NCI-H1436 treated with DMSO at 0.1 percent for 48 hours (cell line): ENCODE data around the gene ROGDI.

Source experiments
- DNase-seq: peaks from one replicate; lab custom pipeline; 2025; lab: John Stamatoyannopoulos, UW

ROGDI gene

GRCh38 chr16:4801962-4802658 lies at the start of gene ROGDI:
Gene ROGDI, minus strand, starts transcription at chr16:4802633. Its CDS starts 62 bp downstream, at chr16:4802571.
- peak; percentile 53 for DNase-seq

GRCh38 chr16:4850211-4850610 lies 47.8 kb upstream of the ROGDI start:
- no peak for DNase-seq

DNA sequence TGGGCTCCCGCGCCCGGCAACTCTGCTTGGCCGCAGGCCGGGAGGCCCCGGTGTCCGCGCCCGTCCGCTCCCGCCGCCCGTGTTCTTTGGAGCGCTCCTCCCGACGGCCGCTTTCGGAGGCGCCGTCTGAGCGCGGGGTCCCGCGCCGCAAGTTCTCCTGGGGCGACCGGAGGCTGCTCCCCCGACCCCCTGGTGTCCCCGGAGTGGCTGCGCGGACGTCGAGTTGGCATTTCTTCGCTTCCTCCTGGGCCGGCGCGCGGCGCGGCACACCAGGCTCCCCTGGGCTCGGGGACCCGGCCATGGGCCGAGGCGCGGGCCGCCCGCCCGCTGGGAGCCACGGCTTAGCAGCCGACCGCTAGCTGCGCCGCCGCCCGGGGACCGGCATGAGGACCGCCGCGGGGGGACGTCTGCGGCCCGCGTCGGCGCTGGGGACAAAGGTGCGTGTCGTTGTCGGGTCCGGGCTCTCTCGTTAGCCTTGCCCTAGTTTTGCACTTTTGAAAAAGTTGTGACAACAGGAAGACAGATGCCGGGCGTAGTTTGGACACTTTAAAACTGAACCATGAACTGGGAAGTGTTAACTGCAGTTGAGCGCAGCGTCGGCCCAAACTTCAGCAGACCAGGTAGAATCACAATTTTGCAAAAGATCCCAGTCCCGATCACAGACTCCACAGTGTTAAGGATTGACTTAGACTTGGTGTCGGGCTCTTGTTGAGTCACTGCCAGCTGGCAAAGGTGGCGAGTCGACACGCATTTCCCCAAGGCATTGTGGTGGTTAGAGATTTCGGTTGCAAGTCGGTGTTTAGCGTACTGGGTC lies 45.5 kb upstream of the ROGDI start:
- DNase-seq = no peak

- peak; percentile 78 for DNase-seq
Measured at GRCh38 chr16:4846901-4847773, 44.7 kb upstream of the ROGDI start, which contains the start of the genes GLYR1 and UBN1. Gene GLYR1, minus strand, starts transcription at chr16:4847288. Its CDS starts 23 bp downstream, at chr16:4847265. Gene UBN1, plus strand, starts transcription at chr16:4847481. Its CDS starts 5,437 bp downstream, at chr16:4852918.

GRCh38 chr16:4846503-4846900 lies 44.1 kb upstream of the ROGDI start:
- no peak for DNase-seq

DNA sequence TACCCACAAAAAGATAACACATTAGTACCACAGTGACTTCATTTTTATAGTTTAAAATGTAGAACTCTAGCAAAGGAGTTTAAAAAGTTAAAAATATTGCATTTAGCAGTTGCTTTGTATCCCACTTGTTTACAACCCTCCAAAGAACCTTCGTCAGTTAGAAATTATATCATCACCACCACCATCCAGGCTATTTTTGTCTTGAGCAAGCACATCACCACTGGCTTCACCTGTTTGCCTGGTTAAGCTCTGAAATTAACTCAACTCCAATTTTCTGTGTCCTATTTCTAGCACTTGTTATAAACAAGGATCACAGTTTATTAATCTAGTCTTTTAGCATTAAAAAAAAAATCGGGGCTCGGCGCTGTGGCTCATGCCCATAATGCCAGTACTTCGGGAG lies 38.6 kb upstream of the ROGDI start:
- DNase-seq = no peak

- DNase-seq = no peak
Measured at GRCh38 chr16:4839942-4840341, 37.5 kb upstream of the ROGDI start.

DNA sequence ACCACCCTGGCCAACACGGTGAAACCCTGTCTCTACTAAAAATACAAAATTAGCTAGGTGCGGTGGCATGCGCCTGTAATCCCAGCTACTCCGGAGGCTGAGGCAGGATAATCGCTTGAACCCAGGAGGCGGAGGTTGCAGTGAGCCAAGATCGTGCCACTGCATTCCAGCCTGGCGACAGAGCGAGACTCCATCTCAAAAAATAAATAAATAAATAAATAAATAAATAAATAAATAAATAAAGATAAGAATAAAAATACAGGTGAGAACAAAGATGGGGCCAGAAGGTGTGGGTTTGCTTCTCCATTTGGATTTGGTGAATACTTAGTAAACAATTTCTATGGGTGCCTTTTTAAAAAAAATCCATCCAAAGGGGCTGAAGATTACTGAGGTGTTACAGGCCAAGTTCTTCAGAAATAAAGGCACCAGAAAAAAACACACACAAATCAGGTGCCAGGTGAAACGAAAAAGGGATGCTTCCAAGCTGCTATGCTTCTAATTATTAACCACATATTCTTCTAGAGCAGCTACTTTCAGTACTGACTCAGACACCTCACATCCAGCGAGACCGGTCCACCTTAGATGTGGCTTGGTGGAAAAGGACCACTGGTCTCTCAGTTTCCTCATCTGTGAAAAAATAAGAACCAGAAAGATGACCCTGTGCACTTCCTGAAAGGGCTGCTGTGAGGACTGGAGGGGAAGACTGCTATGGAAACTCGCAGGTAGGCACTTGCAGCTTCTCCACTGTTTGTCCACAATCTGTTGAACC lies 35.5 kb upstream of the ROGDI start:
- DNase-seq = no peak

DNA sequence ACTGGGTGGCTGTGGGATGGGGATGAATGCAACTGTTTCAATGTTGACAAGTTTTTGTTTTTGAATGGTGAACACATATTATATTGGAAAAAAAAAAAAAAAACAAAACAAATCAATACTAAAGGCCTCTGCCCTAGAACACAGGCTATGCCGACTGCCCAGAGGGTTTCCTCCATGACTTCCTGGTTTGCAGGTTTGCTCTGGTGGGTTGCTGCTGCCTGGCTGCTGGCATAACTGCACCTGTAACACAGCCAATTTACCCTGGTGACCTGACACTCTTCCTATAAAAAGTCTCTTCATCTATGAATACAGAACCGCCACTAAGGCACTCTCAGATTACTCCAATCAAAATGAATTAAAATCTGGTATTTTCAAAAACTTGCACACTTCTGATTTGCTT lies 34.3 kb upstream of the ROGDI start:
- DNase-seq = no peak

GRCh38 chr16:4833584-4833983 lies 31.2 kb upstream of the ROGDI start:
- no peak for DNase-seq

DNA sequence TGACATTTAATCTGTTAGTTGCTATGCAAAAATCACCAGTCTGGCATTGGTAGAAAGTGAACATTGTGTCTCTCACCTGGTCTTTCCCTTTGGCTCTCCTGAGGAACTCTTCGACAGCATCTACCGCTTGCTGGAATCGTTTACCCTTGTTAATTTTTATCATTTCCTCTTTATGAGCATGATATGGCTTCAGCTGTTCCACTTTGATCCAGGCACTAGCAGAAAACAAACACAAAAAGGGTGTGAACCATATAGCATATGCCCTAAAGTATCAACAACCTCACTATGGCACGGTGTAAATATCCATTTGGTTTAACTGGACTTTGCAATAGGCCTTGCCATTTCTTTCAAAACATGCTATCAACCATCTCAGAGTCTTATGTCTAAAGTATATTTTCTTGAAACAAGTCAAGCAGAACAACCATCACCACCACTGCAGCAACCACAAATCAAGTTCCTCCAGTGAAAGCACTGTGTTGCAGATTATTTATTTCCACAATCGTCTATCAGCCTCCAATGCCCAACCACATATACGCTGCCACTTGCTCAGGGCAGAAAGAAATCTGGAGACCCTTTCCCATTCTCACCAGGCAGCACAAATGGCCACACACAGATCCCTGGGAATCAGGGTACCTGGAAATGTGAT lies 30.4 kb upstream of the ROGDI start:
- no peak for DNase-seq

DNA sequence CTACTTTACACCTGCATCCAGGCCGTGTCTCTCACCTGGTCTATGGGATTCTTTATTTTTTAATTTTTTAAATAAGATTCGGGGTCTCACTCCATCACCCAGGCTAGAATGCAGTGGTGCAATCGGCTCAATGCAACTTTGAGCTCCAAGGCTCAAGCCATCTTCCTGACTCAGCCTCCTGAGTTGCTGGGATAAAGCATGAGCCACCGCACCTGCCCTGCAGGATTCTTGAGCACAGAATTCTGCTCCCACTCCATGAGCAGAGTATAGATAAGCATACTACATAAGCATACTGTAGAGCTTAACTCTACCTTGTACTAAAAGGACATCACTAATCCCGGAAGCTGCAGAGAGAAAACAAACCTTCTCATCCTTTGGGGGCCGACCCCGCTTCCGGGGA lies 29.2 kb upstream of the ROGDI start:
- DNase-seq = no peak

DNA sequence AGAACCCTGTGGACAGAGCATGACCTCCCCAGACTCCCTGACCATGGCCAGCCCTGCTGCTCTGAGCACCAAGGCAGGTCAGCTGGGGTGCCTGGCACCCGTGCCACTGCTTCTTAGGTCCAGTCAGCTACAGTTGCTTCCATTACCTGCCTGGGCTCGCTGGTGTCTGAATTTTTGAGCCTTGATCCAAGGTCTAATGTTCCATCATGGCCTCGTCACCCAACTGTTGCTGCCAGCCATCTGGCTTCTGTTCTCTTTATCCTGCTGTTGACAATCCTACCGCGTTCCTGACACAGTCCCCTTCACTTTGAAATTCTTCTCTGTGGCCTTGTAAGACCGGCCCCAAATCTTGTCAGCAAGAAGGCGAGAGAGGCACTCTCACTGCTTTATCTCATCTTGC lies 28.0 kb upstream of the ROGDI start:
- DNase-seq = no peak

DNA sequence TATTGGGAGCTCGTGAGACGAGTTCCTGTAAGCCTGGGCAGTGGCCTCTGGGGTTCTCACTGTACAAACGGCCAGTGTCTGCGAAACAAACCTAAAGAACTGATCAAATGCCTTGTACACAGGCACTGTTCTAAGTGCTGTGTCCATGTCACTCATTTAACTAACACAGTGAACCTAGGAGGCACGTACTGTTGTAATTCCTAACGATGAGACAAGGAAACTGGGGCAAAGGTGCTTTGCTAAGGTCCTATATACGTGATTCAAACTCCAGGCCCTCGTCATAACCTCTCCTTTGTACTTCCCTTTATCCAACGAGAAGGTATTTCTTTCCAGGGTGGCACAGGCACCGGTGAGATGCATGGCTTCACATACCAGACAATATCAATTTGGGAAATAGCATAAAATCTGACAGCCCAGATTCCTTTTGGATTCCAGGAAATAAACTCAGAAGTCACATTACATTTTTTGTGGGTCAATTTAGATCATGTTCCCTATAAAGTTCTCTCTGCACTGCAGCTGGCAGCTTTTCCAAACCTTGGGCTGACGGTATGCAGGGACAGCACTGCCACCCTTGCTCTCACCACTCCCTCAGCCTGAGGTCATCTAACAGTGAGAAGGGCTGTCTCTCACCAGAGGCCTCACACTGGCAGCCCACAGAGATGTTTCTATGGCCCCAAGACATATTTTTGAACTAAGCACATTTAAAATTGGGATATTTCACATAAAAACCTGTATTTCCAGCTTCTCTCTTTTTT lies 26.3 kb upstream of the ROGDI start:
- no peak for DNase-seq

- no peak for DNase-seq
Measured at GRCh38 chr16:4826980-4827379, 24.5 kb upstream of the ROGDI start.

GRCh38 chr16:4826526-4826925 lies 24.1 kb upstream of the ROGDI start:
- DNase-seq = no peak

GRCh38 chr16:4825196-4825595 lies 22.8 kb upstream of the ROGDI start:
- DNase-seq = no peak

DNA sequence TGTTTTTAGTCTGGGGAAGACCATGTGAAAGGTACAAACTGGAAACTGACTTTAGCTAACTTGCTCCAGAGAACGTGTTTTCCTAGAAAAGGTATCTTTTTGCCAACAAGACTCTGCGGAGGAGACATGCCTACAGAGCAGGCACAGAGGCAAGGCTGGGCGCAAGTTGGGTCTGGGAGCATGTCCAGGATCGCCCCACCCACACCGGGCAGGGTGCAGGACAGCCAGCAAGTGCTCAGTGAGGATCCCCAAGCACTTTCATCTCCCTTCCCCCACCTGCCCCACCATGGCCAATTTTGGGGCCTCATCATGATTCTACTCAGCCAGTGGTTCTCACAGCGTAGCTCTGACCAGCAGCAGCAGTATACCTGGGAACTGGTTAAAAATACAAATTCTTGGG lies 18.2 kb upstream of the ROGDI start:
- no peak for DNase-seq

- DNase-seq = no peak
Measured at GRCh38 chr16:4814542-4815173, 12.2 kb upstream of the ROGDI start.

GRCh38 chr16:4814046-4814445 lies 11.6 kb upstream of the ROGDI start:
- no peak for DNase-seq
